Glutamatergic neuron (in vitro differentiated cells): Measurements from ENCODE around the gene GLIS1. TPM values are rescaled to one million over a fixed set of nuclear protein-coding genes. Genes with fewer than 3 reads are reported as not detected.

Source experiments
- DNase-seq: peaks from one replicate; pipeline ENCODE4 v3.0.0; 2022
- H3K27ac Mint-ChIP-seq: one replicate; pipeline ENCODE4 v1.8.0; 2020; ENCODE audit warnings: mild to moderate bottlenecking, mixed read lengths, inconsistent platforms; ENCODE audit not compliant: unreplicated experiment
- H3K27me3 Mint-ChIP-seq: one replicate; pipeline ENCODE4 v1.8.0; 2020; ENCODE audit warnings: mild to moderate bottlenecking, moderate library complexity, mixed read lengths, inconsistent platforms; ENCODE audit not compliant: unreplicated experiment
- H3K36me3 Mint-ChIP-seq: one replicate; pipeline ENCODE4 v1.8.0; 2020; ENCODE audit warnings: mild to moderate bottlenecking, mixed read lengths, inconsistent platforms; ENCODE audit not compliant: unreplicated experiment
- H3K4me1 Mint-ChIP-seq: one replicate; pipeline ENCODE4 v1.8.0; 2020; ENCODE audit warnings: mild to moderate bottlenecking, low read depth, mixed read lengths, inconsistent platforms; ENCODE audit not compliant: unreplicated experiment
- H3K4me3 Mint-ChIP-seq: one replicate; pipeline ENCODE4 v1.8.0; 2020; ENCODE audit warnings: mild to moderate bottlenecking, mixed read lengths, inconsistent platforms; ENCODE audit not compliant: unreplicated experiment
- H3K9me3 Mint-ChIP-seq: one replicate; pipeline ENCODE4 v1.8.0; 2020; ENCODE audit warnings: mild to moderate bottlenecking, moderate library complexity, mixed read lengths, inconsistent platforms; ENCODE audit not compliant: unreplicated experiment
- total RNA-seq: library from RNA; stranded (reverse); fragmentation: NEBNext Ultra II Directional; extraction: Animal tissue kit (Norgen Biotek cat#: 25700); gene quantifications from one replicate; pipeline ENCODE4 v1.2.1, GENCODE V29; 2021; ENCODE audit not compliant: unreplicated experiment
- TF ChIP-seq, protein P1 (sequence below): fragments of 200-600 bp; sonication (generic); IDR thresholded peaks from one replicate; pipeline ENCODE4 v1.5.0; 2021; ENCODE audit not compliant: partially characterized antibody, unreplicated experiment

Gene GLIS1
- total RNA-seq, 1 donor from 2014 or later, result 0.76 TPM

- H3K4me1 Mint-ChIP-seq, result peaks cover 14% of the 10 kb centered on the region
- peaks cover 10% of the 10 kb centered on the region for H3K9me3 Mint-ChIP-seq
- no peak overlapping the region for H3K27ac Mint-ChIP-seq
- H3K36me3 Mint-ChIP-seq, result no peaks in the 10 kb centered on the region
- TF ChIP-seq, protein P1, sequence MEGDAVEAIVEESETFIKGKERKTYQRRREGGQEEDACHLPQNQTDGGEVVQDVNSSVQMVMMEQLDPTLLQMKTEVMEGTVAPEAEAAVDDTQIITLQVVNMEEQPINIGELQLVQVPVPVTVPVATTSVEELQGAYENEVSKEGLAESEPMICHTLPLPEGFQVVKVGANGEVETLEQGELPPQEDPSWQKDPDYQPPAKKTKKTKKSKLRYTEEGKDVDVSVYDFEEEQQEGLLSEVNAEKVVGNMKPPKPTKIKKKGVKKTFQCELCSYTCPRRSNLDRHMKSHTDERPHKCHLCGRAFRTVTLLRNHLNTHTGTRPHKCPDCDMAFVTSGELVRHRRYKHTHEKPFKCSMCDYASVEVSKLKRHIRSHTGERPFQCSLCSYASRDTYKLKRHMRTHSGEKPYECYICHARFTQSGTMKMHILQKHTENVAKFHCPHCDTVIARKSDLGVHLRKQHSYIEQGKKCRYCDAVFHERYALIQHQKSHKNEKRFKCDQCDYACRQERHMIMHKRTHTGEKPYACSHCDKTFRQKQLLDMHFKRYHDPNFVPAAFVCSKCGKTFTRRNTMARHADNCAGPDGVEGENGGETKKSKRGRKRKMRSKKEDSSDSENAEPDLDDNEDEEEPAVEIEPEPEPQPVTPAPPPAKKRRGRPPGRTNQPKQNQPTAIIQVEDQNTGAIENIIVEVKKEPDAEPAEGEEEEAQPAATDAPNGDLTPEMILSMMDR, result no peak
- H3K27me3 Mint-ChIP-seq, result peaks cover 4% of the 10 kb centered on the region
- no peak for DNase-seq
- H3K4me3 Mint-ChIP-seq, result no peak overlapping the region
These were observed 98.8 kb downstream of the GLIS1 start for GRCh38 chr1:53639996-53640700.

- Mint-ChIP-seq H3K36me3 (no peaks in the 10 kb centered on the region), H3K27ac (no peak overlapping the region), H3K9me3 (peaks cover 8% of the 10 kb centered on the region), H3K27me3 (peaks cover 4% of the 10 kb centered on the region), H3K4me1 (peaks cover 10% of the 10 kb centered on the region), H3K4me3 (no peak overlapping the region)
- DNase-seq, result no peak
- TF ChIP-seq, protein P1, result no peak
These were observed 99.7 kb downstream of the GLIS1 start for GRCh38 chr1:53639251-53639763.

DNA sequence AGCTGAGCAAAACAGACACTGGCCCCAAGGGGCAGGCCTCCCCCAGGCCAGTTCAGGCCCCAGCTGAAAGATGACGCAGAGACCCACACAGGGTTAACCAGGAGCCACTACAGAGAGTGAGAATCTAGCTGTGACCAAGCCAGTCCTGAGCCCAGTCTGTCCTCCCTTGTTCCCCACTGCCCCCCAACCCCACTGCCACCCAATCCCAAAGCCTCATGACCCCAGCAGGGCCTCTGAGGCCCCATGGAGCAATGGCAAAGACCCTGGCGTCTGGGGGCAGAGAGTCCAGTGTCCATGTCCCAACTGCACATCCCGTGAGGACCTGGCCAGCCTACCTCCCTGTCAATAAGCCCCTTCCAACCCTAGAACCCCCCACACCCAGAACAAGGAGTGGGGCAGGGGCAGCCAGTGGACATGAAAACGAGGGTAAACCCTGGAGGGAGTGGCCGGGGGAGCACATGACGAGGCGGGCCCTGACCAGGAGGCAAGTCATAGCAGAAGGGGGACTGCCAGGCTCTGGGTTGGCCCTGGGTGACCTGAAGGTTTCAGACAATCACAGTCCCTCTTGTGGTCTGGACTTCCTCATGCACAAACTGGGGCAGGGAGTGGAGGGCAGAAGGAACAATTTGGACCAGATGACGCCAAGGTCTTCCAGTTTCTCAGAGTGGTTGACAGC is 100.5 kb downstream of the GLIS1 start:
- TF ChIP-seq, protein P1, result no peak
- no peak for DNase-seq
- Mint-ChIP-seq H3K4me3 (no peak overlapping the region), H3K27ac (no peak overlapping the region), H3K36me3 (no peaks in the 10 kb centered on the region), H3K9me3 (peaks cover 8% of the 10 kb centered on the region), H3K4me1 (peaks cover 10% of the 10 kb centered on the region), H3K27me3 (peaks cover 1% of the 10 kb centered on the region)

DNA sequence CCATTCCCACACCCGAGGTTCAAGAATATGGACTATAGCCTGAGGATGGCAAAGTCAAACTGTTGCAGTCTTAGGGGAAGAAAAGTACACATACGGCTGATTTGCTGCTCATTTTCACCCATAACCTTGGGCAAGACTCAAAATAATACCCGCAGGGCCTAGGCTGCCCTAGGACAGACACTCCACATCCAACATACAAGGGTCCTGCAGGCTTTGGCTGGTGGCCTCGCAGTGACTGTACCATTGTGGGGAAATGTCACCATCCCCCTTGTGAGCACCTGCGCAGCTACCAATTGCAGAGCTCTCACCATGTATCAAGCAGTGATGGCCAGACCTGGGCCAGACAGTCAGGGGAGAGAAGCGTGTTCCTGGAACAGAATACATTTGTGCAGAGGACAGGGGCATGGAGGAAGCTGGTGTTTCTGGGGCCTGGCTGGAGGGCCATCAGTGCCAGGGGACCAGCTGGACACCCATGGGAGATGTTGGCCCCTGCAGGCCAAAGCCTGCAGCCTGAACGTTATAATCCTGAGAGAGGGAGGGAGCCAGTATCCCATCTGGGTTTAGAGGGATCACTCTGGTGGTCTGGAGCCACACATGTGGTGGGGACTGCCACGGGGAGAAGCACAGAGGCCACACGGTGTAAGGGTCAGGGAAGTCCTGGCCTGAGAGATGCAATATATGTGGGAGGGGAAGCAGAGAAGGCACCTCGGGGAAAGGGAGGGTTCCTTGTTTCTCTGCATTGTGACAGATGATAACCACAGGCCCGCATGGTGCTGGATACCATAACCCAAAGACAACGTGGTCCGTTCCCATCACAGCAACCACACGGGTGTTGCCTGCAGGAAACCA is 101.2 kb downstream of the GLIS1 start:
- Mint-ChIP-seq H3K4me3 (no peak overlapping the region), H3K4me1 (peaks cover 10% of the 10 kb centered on the region), H3K27ac (no peak overlapping the region), H3K36me3 (no peaks in the 10 kb centered on the region), H3K27me3 (peaks cover 1% of the 10 kb centered on the region), H3K9me3 (peaks cover 8% of the 10 kb centered on the region)
- TF ChIP-seq, protein P1, result no peak
- no peak for DNase-seq
